RKO (cell line): ENCODE measurements around the gene ESX1.
A peak's percentile ranks its signal among the peaks of the same experiment; 100 is the strongest.
"Not testable (repeated sequence)": the region's sequence is repeated elsewhere in the genome, so short reads cannot be mapped to it uniquely, and the experiment has no call there.

ENCODE experiments used
- DNase-seq: peaks from one replicate; pipeline ENCODE4 v3.0.0-alpha.2; 2016; ENCODE audit warnings: low spot score

Gene ESX1

DNA sequence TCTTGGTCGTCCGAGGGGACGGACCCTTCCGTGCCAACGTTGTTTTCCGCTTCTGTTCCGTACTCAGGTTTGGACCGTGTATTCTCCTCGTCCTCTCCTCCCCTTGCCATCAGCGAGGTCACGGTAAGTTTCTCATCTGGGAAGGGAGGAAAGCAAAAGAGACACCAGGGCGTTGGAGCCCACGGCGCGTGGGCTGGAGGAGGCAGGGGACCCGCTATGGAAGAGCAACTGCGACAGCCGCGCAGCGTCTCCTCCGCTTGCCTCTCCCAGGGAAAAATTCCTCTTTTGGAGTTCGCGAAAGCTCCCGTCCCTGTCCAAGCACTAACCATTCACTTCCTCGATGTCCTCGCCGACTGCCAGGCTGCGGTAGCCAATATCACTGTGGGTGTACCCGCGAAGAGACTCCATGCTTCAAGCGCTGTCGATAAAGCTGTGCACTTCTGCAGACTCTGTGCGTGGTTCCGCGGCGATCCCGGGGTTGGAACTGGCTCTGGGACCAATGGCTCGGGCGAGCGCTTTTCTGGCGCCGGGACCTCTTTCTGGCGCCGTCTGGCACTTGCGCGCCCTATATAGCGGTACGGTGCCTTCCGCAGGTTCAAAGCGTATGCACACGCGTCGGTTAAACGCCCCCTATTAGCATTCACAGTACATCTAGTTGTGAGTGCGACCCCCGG is at the start of gene ESX1:
Gene ESX1 (minus strand): TSS at position 492 of the 674 bp plus-strand sequence. CDS start 84 bp downstream, at position 408.
- DNase-seq: no peak

DNA sequence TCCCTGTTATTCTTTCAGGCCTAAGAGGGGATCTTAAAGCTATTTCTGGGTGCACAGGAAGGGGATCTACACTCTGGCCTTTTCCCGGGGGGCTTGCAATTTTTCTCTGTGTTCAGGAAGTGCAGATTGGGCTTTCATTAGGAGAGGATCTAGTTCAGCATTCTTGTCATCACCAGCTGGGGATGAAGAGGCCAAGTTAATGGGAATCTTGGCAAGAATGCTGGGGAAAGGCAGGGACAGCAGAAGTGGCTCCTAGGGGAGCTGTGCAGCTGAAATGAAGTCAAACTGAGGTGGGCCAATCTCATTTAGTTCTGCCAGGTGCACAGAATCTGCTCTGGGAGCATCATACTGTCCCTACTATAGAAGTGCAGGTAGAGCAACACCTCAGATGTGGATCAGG is 40.9 kb upstream of the ESX1 start:
- no peak for DNase-seq

DNA sequence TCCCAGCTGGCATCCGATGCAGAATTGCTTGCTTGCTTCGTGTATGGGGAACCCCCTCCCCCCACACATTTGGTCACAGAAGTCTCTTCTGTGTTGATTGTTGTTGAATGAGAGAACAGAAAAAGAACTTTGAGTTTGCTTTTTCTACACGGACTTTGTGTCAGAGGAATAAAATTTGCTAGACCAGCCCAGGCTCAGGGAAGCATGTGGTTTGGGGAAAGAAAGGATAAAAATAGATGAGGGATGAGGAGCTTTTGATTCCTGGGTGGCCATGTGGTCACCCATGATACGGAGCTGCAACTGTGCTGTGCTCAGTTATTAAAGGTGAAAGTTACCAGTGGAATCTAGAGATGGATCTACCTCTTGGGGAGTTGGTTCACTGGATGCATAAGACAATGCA is 34.2 kb upstream of the ESX1 start:
- no peak for DNase-seq

DNA sequence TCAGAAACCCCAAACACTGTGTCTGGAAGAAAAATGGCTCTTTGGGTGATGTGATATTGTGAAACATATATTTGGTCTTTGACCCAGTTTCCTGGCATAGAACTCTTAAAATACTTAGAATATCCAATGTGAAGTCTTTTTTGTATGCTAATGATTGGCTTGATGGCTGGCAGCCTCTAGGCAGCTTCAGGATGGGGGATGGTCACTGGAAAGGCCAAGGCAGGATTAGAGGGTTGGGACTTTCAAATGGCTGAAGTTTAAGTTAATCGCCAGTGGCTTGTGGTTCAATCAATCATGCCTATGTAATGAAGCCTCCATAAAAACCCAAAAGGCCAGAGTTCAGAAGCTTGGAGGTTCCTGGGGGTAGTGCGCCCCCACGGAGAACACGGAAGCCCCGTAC is 33.5 kb upstream of the ESX1 start:
- no peak for DNase-seq

DNA sequence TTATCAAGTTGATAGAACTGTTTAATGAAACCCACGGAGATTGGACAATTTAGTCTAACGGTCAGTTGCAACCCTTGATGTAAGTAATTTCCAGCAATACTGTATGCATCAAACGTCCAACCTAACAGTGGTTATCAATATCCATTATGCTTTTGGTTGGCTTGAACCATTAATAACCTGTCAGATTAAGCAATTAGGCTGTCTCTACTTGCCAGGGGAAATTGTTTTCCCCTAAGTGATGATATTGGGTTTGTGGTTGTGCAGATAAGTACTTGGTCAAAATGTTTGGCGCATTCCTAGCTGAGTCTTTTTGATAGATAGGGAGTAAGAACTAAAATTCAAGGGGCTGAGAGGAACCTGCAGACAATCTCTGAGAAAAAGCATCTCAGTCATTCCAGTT is 30.5 kb upstream of the ESX1 start:
- DNase-seq: no peak

DNA sequence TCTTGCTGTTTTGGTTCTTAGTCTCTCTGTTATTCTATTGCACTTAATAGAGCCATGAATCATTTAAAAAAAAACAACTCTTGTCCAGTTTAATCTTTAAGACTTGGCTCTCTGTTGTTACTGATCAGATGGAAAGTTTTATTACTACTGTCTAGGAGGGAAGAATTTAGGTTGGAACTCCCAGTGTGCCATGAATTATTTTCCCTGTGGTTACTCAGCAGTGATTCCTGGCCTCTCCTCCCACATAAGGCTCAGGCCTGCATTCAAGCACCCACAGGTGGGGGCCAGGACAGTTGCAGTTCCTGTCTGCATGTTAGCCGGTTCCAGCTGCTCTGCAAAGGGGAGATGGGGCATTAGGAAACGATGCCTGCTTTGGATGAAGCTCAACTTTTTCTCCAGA is 29.8 kb upstream of the ESX1 start:
- DNase-seq: no peak

DNA sequence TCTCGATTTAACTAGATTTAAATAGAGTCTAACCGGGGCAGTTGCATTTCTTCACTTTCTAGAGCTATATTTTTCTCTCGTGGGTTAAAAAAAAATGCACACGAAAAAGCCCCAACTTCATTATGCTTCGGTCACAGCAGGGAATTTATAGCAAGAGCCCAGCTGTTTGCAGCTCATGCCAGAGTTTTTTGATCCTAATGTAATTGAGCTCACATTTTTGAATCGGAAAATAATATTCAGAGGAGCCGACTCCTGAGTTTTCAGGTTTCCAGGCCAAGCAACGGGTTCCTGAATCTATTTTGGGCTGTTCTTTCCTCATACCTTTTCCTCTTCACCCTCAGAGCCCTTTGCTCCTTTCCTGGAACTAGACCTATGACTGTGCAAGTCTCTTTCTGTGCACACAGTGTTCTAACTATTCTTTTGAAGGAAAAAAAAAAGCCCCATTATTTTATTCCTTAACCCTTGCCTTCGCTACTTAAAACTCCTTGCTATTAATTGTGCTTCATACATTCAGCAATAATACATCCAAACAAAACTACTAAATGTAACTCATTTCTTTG is 27.5 kb upstream of the ESX1 start:
- DNase-seq: no peak

DNA sequence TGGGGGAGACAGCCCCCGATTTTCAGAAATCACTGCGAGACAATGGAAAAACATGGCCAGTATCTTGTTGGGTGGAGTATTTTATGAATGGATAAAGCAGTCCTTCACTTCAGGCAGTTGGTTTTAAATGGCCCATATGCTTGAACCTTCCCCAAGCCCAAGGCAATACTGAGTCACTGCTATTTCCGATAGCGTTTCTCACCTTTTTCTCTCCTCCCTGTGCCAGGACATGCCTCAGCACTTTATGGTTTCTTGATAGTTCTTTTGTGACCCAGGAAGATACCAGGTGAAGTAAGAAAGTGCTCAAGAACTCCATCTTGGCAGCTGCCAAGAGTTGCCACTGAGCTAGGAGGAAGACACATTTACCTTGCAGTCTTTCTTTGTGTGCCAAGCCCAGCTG is 26.8 kb upstream of the ESX1 start:
- DNase-seq: no peak

DNA sequence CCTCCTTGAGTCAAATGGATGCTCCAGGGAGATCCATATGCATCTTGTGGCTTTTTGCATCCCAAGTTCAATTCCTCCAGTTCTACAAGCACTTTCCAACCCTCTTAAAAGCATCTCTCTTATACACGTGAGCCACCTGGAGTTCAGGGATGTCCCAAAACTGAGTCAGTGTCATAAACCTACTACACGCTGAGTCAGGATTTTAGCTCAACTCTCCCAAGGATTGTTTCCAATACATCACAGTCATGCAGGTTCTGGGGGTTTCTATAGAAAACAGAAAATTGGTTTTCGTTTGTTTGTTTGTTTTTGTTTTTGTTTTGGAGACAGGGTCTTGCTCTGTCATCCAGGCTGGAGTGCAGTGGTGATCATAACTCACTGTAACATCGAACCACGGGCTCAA is 25.9 kb upstream of the ESX1 start:
- DNase-seq: no peak

DNA sequence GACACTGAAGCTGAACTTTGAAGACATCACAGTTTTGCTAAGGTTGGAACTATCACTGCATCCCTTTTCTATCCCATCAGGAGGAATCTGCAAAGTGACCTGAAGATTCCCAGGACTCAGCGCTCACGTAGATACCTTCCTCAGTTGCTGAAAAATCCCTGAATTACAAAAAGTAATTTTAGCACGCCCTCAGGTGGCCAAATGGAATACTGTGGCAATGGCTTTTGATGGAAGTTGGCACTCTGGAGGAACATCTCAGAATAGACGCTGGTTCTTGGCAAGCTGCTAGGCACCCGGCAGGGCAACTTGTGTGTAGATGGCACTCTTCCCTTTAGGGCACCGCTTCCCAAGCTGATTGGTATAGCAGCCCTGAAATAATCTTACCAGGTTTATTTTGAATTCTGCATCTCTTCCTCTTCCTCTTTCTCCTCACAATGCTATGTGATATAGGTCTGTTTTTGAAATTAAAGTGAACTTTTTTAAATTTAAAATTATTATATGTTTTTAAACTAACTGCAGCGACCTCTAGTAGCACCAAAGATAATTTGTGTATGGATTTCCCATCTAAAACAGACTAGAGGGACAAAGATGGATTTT is 16.3 kb upstream of the ESX1 start:
- DNase-seq: peak; percentile 68

DNA sequence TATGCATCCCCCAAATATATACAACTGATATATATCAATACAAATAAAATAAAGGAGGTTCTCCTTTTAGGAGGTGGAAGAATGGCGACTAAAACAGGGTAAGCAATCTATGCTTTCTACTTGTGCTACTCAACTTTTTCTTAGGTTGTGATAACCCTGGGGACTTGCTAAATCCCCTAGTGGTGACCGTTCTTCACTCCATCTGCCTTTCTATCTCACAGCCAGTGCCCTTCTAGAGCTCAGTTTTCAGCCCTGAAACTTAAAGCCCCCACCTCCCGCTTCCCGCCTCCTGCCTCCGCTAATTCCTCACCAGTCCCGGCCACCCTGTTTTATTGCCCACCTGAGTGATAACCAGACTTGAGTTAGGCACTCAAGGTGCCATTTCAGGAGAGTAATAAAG is 15.5 kb upstream of the ESX1 start:
- DNase-seq: no peak

DNA sequence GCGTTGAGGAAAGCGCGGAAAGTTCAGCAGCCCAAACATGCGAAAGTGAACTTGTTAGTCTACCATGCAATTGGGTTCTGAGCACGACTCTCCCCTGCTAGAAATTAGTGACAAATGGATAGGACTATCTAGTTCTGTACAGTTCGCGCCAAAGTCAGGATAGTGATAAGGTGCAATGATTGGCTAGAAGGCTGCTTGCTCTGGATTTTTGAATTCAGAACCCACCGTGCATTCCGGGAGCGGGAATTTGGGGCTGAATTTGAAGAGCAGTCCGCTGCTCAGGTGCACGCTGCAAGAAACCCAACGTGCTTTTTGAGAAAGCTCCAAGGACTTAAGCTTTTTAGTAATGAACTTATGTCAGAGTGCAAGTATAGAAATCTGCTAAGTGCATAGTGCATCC is 732 bp upstream of the ESX1 start:
- no peak for DNase-seq

DNA sequence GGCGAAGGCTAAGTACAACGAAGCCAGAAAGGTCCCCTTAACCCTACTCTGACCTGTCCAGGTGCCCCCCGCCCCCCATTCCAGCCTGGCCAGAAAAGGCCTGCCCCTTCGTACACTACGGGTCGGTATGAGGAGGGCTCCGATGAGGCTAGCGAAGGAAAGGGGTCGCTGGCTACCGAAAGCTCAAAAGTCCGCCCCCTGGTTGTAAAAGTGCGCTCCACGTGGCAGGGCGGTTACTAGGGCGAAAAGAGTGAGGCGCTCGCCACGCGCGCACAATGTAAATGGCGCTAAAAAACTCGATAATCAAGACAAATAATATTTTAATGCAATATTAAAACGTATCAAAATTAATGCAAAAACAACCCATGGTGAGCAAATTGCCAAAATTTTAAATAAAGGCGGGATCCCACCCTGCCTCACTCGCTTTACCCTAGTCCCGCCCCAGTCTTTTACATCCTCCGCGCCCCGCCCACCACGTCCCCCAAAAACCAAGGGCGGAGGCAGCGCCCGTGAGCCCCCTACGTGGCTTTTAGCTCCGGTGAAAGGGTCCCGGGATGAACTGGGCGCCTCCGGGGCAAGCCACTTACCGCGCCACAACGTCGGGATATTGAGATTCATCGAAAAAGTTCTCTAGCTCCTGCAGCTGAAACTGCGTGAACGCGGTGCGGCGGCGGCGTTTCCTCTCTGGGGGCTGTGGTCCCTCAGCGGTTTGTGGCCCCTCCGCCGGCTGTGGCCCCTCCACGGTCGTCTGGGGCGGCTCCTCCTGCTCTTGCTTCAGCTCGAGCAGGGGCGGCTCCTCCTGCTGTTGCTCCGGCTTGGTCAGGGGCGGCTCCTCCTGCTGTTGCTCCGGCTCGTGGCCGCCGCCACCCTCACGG is 929 bp downstream of the ESX1 start:
- DNase-seq: no peak

DNA sequence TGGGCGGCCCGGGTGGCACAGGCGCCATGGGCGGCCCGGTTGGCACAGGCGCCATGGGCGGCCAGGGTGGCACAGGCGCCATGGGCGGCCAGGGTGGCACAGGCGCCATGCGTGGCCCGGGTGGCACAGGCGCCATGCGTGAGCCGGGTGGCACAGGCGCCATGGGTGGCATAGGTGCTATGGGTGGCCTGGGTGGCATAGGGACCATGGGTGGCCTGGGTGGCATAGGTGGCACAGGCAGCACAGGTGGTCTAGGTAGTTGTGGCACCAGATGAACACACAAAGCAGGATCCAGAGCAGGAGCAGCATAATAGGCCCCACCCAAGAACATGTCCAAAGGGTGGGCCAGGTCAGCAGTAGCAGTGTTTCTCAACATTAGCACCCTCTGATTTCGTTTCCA is 4.3 kb downstream of the ESX1 start:
- no peak for DNase-seq

DNA sequence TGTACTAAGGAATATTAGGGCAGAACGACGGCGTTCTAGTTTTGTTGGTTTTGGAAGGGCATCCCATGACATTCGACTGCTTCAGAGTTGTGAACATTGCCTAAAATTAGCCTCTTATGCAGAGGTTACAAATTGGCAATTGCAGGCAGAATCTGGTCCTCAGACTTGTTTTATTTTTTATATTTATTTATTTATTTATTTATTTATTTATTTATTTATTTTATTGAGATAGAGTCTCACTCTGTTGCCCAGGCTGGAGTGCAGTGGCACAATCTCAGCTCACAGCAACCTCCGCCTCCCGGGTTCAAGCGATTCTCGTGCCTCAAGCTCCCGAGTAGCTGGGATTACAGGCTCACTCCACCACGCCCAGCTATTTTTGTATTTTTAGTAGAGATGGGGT is 24.7 kb downstream of the ESX1 start:
- not testable (repeated sequence) for DNase-seq

DNA sequence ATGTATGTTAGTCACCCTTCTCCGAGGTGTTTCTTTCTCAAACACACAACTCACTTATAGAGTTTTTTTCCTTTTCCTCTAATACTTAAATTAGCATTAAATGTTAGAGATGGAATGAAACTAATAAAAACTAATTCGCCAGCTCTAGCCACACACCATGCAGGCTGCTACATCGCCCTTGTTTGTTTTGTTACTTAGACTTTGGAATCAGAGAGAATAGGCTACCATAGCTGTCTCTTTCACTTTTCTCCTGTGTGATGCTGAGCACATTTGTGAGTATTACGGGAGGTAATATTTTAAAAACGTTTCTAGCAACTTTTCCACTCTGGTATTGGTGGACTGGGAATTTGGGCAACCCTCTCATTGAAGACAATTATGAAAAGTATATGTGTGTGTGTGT is 43.5 kb downstream of the ESX1 start:
- DNase-seq: no peak

DNA sequence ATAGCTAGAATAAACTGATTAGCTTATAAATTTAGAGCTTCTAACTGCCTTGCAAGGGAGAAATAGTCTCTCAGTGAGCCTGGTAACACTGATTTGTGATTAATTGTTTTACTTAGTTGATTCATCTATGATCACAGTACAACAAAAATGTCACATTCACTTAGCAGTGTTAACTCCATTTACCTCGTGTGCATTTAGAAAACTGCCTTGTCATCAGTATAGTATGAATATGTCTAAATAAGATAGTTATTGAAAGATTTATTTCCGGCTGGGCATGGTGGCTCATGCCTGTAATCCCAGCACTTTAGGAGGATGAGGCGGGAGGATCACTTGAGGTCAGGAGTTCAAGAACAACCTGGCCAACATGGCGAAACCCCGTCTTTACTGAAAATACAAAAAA is 49.2 kb downstream of the ESX1 start:
- DNase-seq: no peak
